Measurements from ENCODE around the gene LCORL.
A peak's percentile ranks its signal among the peaks of the same experiment; 100 is the strongest.

The LCORL gene

GRCh38 chr4:17823871-17824669 lies 197.5 kb downstream of the LCORL start:
- no peak for DNase-seq

- peak; percentile 59 to 72 (median 70) for DNase-seq
These were observed 204.5 kb downstream of the LCORL start for GRCh38 chr4:17817027-17817426.

GRCh38 chr4:17816142-17816541 lies 205.4 kb downstream of the LCORL start:
- DNase-seq, result no peak

- peak; percentile 77 to 87 (median 83) for DNase-seq
These were observed 207.4 kb downstream of the LCORL start for GRCh38 chr4:17814140-17814539.

GRCh38 chr4:17812801-17813200 lies 208.8 kb downstream of the LCORL start:
- no peak for DNase-seq

GRCh38 chr4:17812125-17812524 lies 209.4 kb downstream of the LCORL start:
- no peak for DNase-seq

GRCh38 chr4:17811078-17811603 lies 210.4 kb downstream of the LCORL start:
- DNase-seq, result peak; percentile 18 to 46 (median 28)

- peak; percentile 100 for DNase-seq
These were observed 211.1 kb downstream of the LCORL start, which contains the start of the genes DCAF16 and NCAPG for GRCh38 chr4:17810260-17811077. Gene DCAF16 (minus strand): TSS chr4:17810757. CDS start chr4:17804141, 6,616 bp downstream. Gene NCAPG (plus strand): TSS chr4:17810979. CDS start chr4:17811078, 99 bp downstream.

GRCh38 chr4:17809667-17810066 lies 211.9 kb downstream of the LCORL start:
- no peak for DNase-seq

- no peak for DNase-seq
These were observed 214.1 kb downstream of the LCORL start for GRCh38 chr4:17807446-17807845.

GRCh38 chr4:17805580-17806155 lies 215.9 kb downstream of the LCORL start:
- DNase-seq, result no peak

GRCh38 chr4:17797808-17798207 lies 223.7 kb downstream of the LCORL start:
- DNase-seq, result no peak

- DNase-seq, result no peak
These were observed 226.8 kb downstream of the LCORL start for GRCh38 chr4:17794730-17795129.

Measured in suppressor macrophage treated with lipopolysaccharide for 1 hour (primary cell).